Measurements from ENCODE around the gene SVIL. TPM values are rescaled to one million over a fixed set of nuclear protein-coding genes. Genes with fewer than 3 reads are reported as not detected.
A peak's percentile ranks its signal among the peaks of the same experiment; 100 is the strongest.
"Not testable (repeated sequence)": the region's sequence is repeated elsewhere in the genome, so short reads cannot be mapped to it uniquely, and the experiment has no call there.

Gene SVIL
- total RNA-seq, 1 donor from 2014 or later: 118 TPM

DNA sequence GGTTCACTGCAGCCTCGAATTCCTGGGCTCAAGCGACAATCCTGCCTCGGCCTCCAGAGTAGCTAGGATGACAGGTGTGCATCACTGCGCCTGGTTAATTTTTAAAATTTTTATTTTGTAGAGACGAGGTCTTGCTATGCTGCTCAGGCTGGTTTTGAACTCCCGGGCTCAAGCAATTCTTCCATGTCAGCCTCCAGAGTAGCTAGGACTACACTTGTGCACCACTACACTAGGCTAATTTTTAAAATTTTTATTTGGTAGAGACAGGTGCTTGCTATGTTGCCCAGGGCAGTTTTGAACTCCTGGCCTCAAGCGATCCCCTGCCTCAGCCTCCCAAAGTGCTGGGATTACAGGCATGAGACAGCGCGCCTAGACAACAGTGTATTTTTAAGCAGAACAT lies 120.5 kb downstream of the SVIL start:
- DNase-seq: no peak
- Histone ChIP-seq H3K9me3 (no peaks in the 10 kb centered on the region), H3K4me1 (no peaks in the 10 kb centered on the region), H3K27ac (no peak overlapping the region), H3K4me3 (no peak overlapping the region), H3K27me3 (ENCODE audit: low read depth) (no peaks in the 10 kb centered on the region), H3K36me3 (peaks cover 35% of the 10 kb centered on the region)
- no peak for TF ChIP-seq CTCF (IDR thresholded peaks at IDR 0.05)
- no peak for ATAC-seq
- intact Hi-C loops (cut with DNase I): no loop called here

- intact Hi-C loops (cut with DNase I): no loop called here
- Histone ChIP-seq H3K27ac (no peak overlapping the region), H3K36me3 (peaks cover 33% of the 10 kb centered on the region), H3K9me3 (no peaks in the 10 kb centered on the region), H3K27me3 (ENCODE audit: low read depth) (no peaks in the 10 kb centered on the region), H3K4me1 (no peaks in the 10 kb centered on the region), H3K4me3 (no peak overlapping the region)
- no peak for ATAC-seq
- TF ChIP-seq CTCF (IDR thresholded peaks at IDR 0.05): no peak
- DNase-seq: no peak
Measured at GRCh38 chr10:29512425-29512974, 122.3 kb downstream of the SVIL start.

DNA sequence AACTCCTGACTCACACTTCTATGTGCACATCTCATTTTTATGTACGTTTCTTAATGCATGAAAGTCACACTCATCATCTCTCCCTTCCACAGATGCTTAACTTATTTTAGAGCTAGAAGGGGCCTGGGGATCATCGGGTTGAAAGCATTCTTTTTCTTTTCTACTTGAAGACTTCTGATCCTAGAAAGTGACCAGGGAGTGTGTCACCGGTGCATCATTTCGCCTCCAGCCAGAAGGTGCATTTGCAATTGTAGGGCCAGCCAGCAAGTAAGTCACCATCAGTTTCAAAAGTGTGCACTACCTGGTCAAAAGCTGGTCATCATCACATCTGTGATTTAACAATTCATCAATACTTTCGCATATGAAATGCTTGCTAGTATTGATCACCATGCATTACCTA lies 123.0 kb downstream of the SVIL start:
- ATAC-seq; H3K27ac ChIP-seq; H3K4me1 ChIP-seq; H3K27me3 ChIP-seq (ENCODE audit: low read depth); H3K4me3 ChIP-seq; DNase-seq; intact Hi-C loops (cut with DNase I); H3K9me3 ChIP-seq: not testable (repeated sequence)
- peaks cover 36% of the 10 kb centered on the region for H3K36me3 ChIP-seq

DNA sequence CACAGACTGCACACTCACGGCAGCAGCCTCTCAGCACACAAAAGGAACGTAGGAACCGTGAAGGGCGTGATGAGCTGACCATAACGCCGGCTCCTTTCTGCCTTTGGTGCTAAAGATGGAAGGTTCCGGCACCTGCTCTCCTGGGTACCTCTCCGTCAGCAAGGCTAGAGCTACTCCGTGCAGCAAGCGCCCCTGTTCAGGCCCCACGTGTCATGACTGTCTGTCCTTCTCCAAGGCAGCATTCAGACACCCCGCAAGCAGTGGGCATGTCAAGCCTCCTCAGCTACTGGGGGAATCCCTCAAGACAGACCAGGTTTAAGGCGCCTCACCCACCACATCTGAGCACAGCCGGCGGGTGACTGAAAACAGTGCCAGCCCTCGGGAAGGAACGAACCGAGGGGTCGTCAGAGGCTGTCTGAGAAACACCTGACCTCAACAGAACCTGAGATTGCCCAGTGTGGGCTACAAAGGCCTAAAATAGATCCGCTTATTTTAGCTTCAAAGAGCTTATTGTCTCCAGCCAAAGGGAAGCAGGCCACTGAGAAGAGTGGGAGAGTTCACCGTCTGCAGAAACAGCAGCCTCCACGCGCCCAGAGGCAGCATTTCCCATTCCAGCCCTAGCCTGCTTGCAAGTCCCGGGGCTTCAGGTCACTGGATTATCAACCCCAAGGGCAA lies 124.2 kb downstream of the SVIL start:
- H3K4me3 ChIP-seq; intact Hi-C loops (cut with DNase I); H3K27me3 ChIP-seq (ENCODE audit: low read depth); H3K27ac ChIP-seq; H3K4me1 ChIP-seq; DNase-seq; H3K9me3 ChIP-seq: not testable (repeated sequence)
- peaks cover 36% of the 10 kb centered on the region for H3K36me3 ChIP-seq
- ATAC-seq: peak; percentile 14 to 46

DNA sequence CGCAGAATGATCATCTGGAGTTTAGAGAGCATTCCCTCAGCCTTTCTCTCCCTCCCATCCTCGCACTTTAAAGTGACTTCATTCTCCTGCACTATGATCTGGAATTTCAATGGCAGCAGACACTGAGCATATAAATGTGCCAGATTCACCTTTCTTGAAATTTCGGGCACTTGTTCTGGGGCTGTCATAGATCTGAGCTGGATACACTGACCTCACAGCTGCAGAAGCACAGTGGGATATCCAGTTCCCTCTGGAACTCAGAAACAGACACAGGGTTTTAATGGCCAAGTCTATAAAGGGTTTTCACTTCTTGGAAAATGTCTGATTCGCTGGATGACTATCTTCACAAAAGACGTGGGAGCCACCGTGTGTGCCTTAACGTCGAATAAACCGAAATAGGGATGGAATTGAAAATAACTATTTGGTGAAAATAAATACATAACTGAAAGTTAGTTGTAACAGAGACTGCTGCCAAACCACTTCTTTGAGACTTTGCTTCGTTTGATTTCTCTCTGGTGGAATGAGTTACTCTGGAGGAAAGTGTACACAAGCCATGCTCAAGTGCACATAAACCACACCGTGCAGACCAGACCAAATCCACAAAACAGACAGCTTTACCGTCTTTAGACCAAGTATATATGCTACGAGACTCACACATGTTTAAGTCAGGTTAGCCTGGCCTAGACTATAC lies 126.1 kb downstream of the SVIL start:
- ATAC-seq (no peak), DNase-seq (no peak)
- intact Hi-C loops (cut with DNase I): no loop called here
- Histone ChIP-seq H3K36me3 (peaks cover 43% of the 10 kb centered on the region), H3K4me3 (no peak overlapping the region), H3K27me3 (ENCODE audit: low read depth) (no peaks in the 10 kb centered on the region), H3K9me3 (no peaks in the 10 kb centered on the region), H3K4me1 (no peaks in the 10 kb centered on the region), H3K27ac (no peak overlapping the region)
- TF ChIP-seq CTCF (IDR thresholded peaks at IDR 0.05): no peak

- H3K9me3 ChIP-seq; H3K4me3 ChIP-seq; H3K27ac ChIP-seq; ATAC-seq; DNase-seq; H3K27me3 ChIP-seq (ENCODE audit: low read depth); H3K4me1 ChIP-seq; intact Hi-C loops (cut with DNase I): not testable (repeated sequence)
- peaks cover 43% of the 10 kb centered on the region for H3K36me3 ChIP-seq
Measured at GRCh38 chr10:29507750-29508149, 127.0 kb downstream of the SVIL start.

GRCh38 chr10:29506324-29506921 lies 128.3 kb downstream of the SVIL start:
- H3K27ac ChIP-seq; H3K4me3 ChIP-seq; DNase-seq; H3K27me3 ChIP-seq (ENCODE audit: low read depth); H3K4me1 ChIP-seq; intact Hi-C loops (cut with DNase I); ATAC-seq; H3K9me3 ChIP-seq: not testable (repeated sequence)
- H3K36me3 ChIP-seq: peaks cover 30% of the 10 kb centered on the region

All from lower lobe of right lung (tissue), 2 donors.